Uterus (tissue), 2 donors: ENCODE data around the gene GRSF1.

Experiments used
- CTCF ChIP-seq, 4 experiments: fragments of 200-600 bp in 2 of 4; fragments of 450-650 bp in 2 of 4; sonication (generic) in 2 of 4; IDR thresholded peaks; one replicate each; pipeline ENCODE4 v1.5.1; 2016 to 2019; ENCODE audit warnings: antibody characterized with exemption in 4 of 4, mild to moderate bottlenecking in 2 of 4, moderate library complexity in 1 of 4
- POLR2A ChIP-seq, 2 donors: fragments of 450-650 bp; IDR thresholded peaks; one replicate each; pipeline ENCODE4 v1.6.1; 2016; ENCODE audit warnings: antibody characterized with exemption in 2 of 2, mild to moderate bottlenecking in 1 of 2, moderate library complexity in 1 of 2

- TF ChIP-seq CTCF (IDR thresholded peaks at IDR 0.05) (no peak), POLR2A (IDR thresholded peaks at IDR 0.05) (no peak)
These were observed 2.3 kb upstream of the GRSF1 start for GRCh38 chr4:70841951-70842350.
